ENCODE measurements around the gene NXN. TPM values are rescaled to one million over a fixed set of nuclear protein-coding genes. Genes with fewer than 3 reads are reported as not detected.

Gene NXN
- total RNA-seq, 1 donor from 2014 or later: 51.6 TPM

GRCh38 chr17:987931-988330, 8.4 kb upstream of the NXN start:
- no peak overlapping the region for H3K27ac ChIP-seq
- TF ChIP-seq CTCF (IDR thresholded peaks at IDR 0.05) (no peak), POLR2A (IDR thresholded peaks at IDR 0.05) (no peak), POLR2AphosphoS5 (IDR thresholded peaks at IDR 0.05; ENCODE audit: insufficient read depth in 1 of 2, low read depth in 1 of 2) (no peak)
- H3K4me1 ChIP-seq: no peaks in the 10 kb centered on the region
- H3K4me3 ChIP-seq: no peak overlapping the region
- H3K27me3 ChIP-seq: no peaks in the 10 kb centered on the region
- intact Hi-C loops (cut with DNase I): no loop called here
- H3K9me3 ChIP-seq: no peaks in the 10 kb centered on the region
- DNase-seq (ENCODE audit: extremely low spot score in 2 of 2): no peak
- no peaks in the 10 kb centered on the region for H3K36me3 ChIP-seq

GRCh38 chr17:986322-986929, 6.8 kb upstream of the NXN start:
- Histone ChIP-seq H3K27ac (no peak overlapping the region), H3K4me3 (no peak overlapping the region), H3K9me3 (no peaks in the 10 kb centered on the region), H3K36me3 (no peaks in the 10 kb centered on the region), H3K27me3 (no peaks in the 10 kb centered on the region), H3K4me1 (no peaks in the 10 kb centered on the region)
- intact Hi-C loops (cut with DNase I): no loop called here
- DNase-seq (ENCODE audit: extremely low spot score in 2 of 2): no peak
- TF ChIP-seq POLR2A (IDR thresholded peaks at IDR 0.05) (no peak), CTCF (IDR thresholded peaks at IDR 0.05) (no peak), POLR2AphosphoS5 (IDR thresholded peaks at IDR 0.05; ENCODE audit: insufficient read depth in 1 of 2, low read depth in 1 of 2) (no peak)

- Histone ChIP-seq H3K9me3 (no peaks in the 10 kb centered on the region), H3K27ac (no peak overlapping the region), H3K27me3 (no peaks in the 10 kb centered on the region), H3K36me3 (no peaks in the 10 kb centered on the region), H3K4me1 (peaks cover 7% of the 10 kb centered on the region), H3K4me3 (no peak overlapping the region)
- intact Hi-C loops (cut with DNase I): no loop called here
- DNase-seq (ENCODE audit: extremely low spot score in 2 of 2): no peak
- TF ChIP-seq POLR2A (IDR thresholded peaks at IDR 0.05): no peak
- no peak for TF ChIP-seq CTCF (IDR thresholded peaks at IDR 0.05)
- TF ChIP-seq POLR2AphosphoS5 (IDR thresholded peaks at IDR 0.05; ENCODE audit: insufficient read depth in 1 of 2, low read depth in 1 of 2): no peak
These were observed 4.3 kb upstream of the NXN start for GRCh38 chr17:983921-984320.

- Histone ChIP-seq H3K4me1 (peaks cover 30% of the 10 kb centered on the region), H3K9me3 (no peaks in the 10 kb centered on the region), H3K4me3 (no peak overlapping the region), H3K27me3 (no peaks in the 10 kb centered on the region), H3K36me3 (no peaks in the 10 kb centered on the region), H3K27ac (no peak overlapping the region)
- no peak for DNase-seq (ENCODE audit: extremely low spot score in 2 of 2)
- TF ChIP-seq POLR2AphosphoS5 (IDR thresholded peaks at IDR 0.05; ENCODE audit: insufficient read depth in 1 of 2, low read depth in 1 of 2) (no peak), POLR2A (IDR thresholded peaks at IDR 0.05) (no peak), CTCF (IDR thresholded peaks at IDR 0.05) (no peak)
- intact Hi-C loops (cut with DNase I): loop anchor here (2.0 kb wide), 1 partner anchor 186 kb away; no protein-coding TSS in a partner anchor
These were observed 1.7 kb upstream of the NXN start for GRCh38 chr17:981292-981658.

GRCh38 chr17:980406-981291, 1.1 kb upstream of the NXN start:
- Histone ChIP-seq H3K4me3 (peak overlapping the region; percentile 93), H3K27ac (peak overlapping the region; percentile 87), H3K9me3 (no peaks in the 10 kb centered on the region), H3K27me3 (no peaks in the 10 kb centered on the region), H3K4me1 (peaks cover 34% of the 10 kb centered on the region), H3K36me3 (no peaks in the 10 kb centered on the region)
- DNase-seq (ENCODE audit: extremely low spot score in 2 of 2): no peak
- intact Hi-C loops (cut with DNase I): loop anchor here (2.0 kb wide), 1 partner anchor 186 kb away; no protein-coding TSS in a partner anchor
- TF ChIP-seq CTCF (IDR thresholded peaks at IDR 0.05) (peak; percentile 73 to 82 (median 79)), POLR2AphosphoS5 (IDR thresholded peaks at IDR 0.05; ENCODE audit: insufficient read depth in 1 of 2, low read depth in 1 of 2) (peak in 1 of 2 donors; percentile 80), POLR2A (IDR thresholded peaks at IDR 0.05) (no peak)
